ENCODE measurements around the gene GPC4.
"Not testable (repeated sequence)": the region's sequence is repeated elsewhere in the genome, so short reads cannot be mapped to it uniquely, and the experiment has no call there.

GPC4 gene

GRCh38 chrX:133300591-133300990 is 114.7 kb downstream of the GPC4 start:
- DNase-seq: no peak

- no peak for DNase-seq
Measured at GRCh38 chrX:133297284-133297683, 118.0 kb downstream of the GPC4 start.

GRCh38 chrX:133294126-133294525 is 121.2 kb downstream of the GPC4 start:
- no peak for DNase-seq

GRCh38 chrX:133290076-133290475 is 125.2 kb downstream of the GPC4 start:
- no peak for DNase-seq

GRCh38 chrX:133287860-133288259 is 127.4 kb downstream of the GPC4 start:
- no peak for DNase-seq

- DNase-seq: no peak
Measured at GRCh38 chrX:133285341-133285740, 129.9 kb downstream of the GPC4 start.

- DNase-seq: not testable (repeated sequence)
Measured at GRCh38 chrX:133279112-133279730, 136.1 kb downstream of the GPC4 start.

GRCh38 chrX:133273180-133273579 is 142.1 kb downstream of the GPC4 start:
- DNase-seq: no peak

GRCh38 chrX:133269168-133269567 is 146.1 kb downstream of the GPC4 start:
- DNase-seq: no peak

GRCh38 chrX:133267621-133268020 is 147.7 kb downstream of the GPC4 start:
- no peak for DNase-seq

GRCh38 chrX:133265331-133265730 is 150.0 kb downstream of the GPC4 start:
- DNase-seq: no peak

GRCh38 chrX:133258481-133258880 is 156.8 kb downstream of the GPC4 start:
- no peak for DNase-seq

- DNase-seq: no peak
Measured at GRCh38 chrX:133254666-133255065, 160.6 kb downstream of the GPC4 start.

- no peak for DNase-seq
Measured at GRCh38 chrX:133251204-133251603, 164.1 kb downstream of the GPC4 start.

- DNase-seq: no peak
Measured at GRCh38 chrX:133250184-133251100, 164.8 kb downstream of the GPC4 start.

Data from stimulated activated CD4-positive, alpha-beta T cell treated with anti-CD3 and anti-CD28 coated beads, Interleukin-2, amount 100 ng/mL, for 24 hours (primary cell).